IMR-90 (cell line): ENCODE data around the gene SLC6A2. TPM values are rescaled to one million over a fixed set of nuclear protein-coding genes. Genes with fewer than 3 reads are reported as not detected.

Source experiments
- ATAC-seq: fragments of 200-7000 bp; cut with Tn5 transposase; 2 replicates; pipeline ENCODE4 v1.9.1; 2020; ENCODE audit warnings: low read depth, mild to moderate bottlenecking, moderate library complexity
- BruUV-seq: library from RNA; stranded (reverse); fragments of 400-500 nt; replicated peaks from 2 replicates; lab custom pipeline; 2021; lab: Mats Ljungman, UMichigan
- CTCF ChIA-PET: fragments of 300-600 bp; formaldehyde crosslinking; extraction: SDS; loops from one replicate; lab custom pipeline; 2021; ENCODE audit warnings: antibody characterized with exemption; lab: Yijun Ruan, JAX
- POLR2A ChIA-PET: fragments of 300-600 bp; sonication (Branson Sonifier 250); formaldehyde crosslinking; loops from one replicate; lab custom pipeline; 2022; ENCODE audit warnings: antibody characterized with exemption; ENCODE audit not compliant: unreplicated experiment; lab: Charles Lee
- DNase-seq: peaks from one replicate; pipeline ENCODE4 v3.0.0; 2013
- H2AFZ ChIP-seq: replicated peaks from 2 replicates; pipeline ENCODE3; 2013; ENCODE audit warnings: low read length, mild to moderate bottlenecking; ENCODE audit not compliant: poor library complexity
- H2AK5ac ChIP-seq: 2 replicates; pipeline ENCODE4 v1.6.1; 2013; ENCODE audit warnings: low read depth, low read length, inconsistent platforms
- H2AK9ac ChIP-seq: replicated peaks from 2 replicates; pipeline ENCODE3; 2013; ENCODE audit warnings: mild to moderate bottlenecking, low read depth, low read length, moderate library complexity; ENCODE audit not compliant: poor library complexity
- H2BK120ac ChIP-seq: 2 replicates; pipeline ENCODE4 v1.6.1; 2013; ENCODE audit warnings: low read depth, low read length, inconsistent platforms
- H2BK15ac ChIP-seq: 3 replicates; pipeline ENCODE4 v1.6.1; 2013; ENCODE audit warnings: low read depth, low read length, inconsistent platforms
- H2BK20ac ChIP-seq: 2 replicates; pipeline ENCODE4 v1.6.1; 2013; ENCODE audit warnings: low read depth, mild to moderate bottlenecking, inconsistent platforms, low read length, moderate library complexity
- H2BK5ac ChIP-seq: 2 replicates; pipeline ENCODE4 v1.6.1; 2013; ENCODE audit warnings: mild to moderate bottlenecking, low read depth, low read length, inconsistent platforms; ENCODE audit not compliant: poor library complexity, severe bottlenecking
- H3K14ac ChIP-seq: replicated peaks from 2 replicates; pipeline ENCODE4 v1.6.1; 2013; ENCODE audit warnings: low read depth, low read length, inconsistent platforms
- H3K18ac ChIP-seq: 2 replicates; pipeline ENCODE4 v1.6.1; 2013; ENCODE audit warnings: low read depth, low read length, control low read depth
- H3K23ac ChIP-seq: 2 replicates; pipeline ENCODE4 v1.6.1; 2013; ENCODE audit warnings: low read depth, low read length, inconsistent platforms
- H3K27ac ChIP-seq: 2 replicates; pipeline ENCODE4 v1.5.1; 2013; ENCODE audit warnings: mild to moderate bottlenecking, control low read depth, low read length; ENCODE audit not compliant: insufficient read depth
- H3K27me3 ChIP-seq: 2 replicates; pipeline ENCODE4 v1.6.1; 2013; ENCODE audit warnings: low read length; ENCODE audit not compliant: control insufficient read depth, insufficient read depth
- H3K36me3 ChIP-seq: 2 replicates; pipeline ENCODE4 v1.6.1; 2013; ENCODE audit warnings: low read length, mixed read lengths; ENCODE audit not compliant: control insufficient read depth, insufficient read depth
- H3K4ac ChIP-seq: 2 replicates; pipeline ENCODE4 v1.6.1; 2013; ENCODE audit warnings: low read depth, low read length, inconsistent platforms
- H3K4me1 ChIP-seq: 2 replicates; pipeline ENCODE4 v1.6.1; 2013; ENCODE audit warnings: low read length, mixed read lengths; ENCODE audit not compliant: control insufficient read depth, insufficient read depth
- H3K4me2 ChIP-seq: 2 replicates; pipeline ENCODE4 v1.6.1; 2013; ENCODE audit warnings: low read depth, mild to moderate bottlenecking, control low read depth, low read length, moderate library complexity
- H3K4me3 ChIP-seq: 2 replicates; pipeline ENCODE4 v1.5.1; 2013; ENCODE audit warnings: low read depth, mild to moderate bottlenecking, control low read depth, low read length, moderate library complexity; ENCODE audit not compliant: insufficient read depth
- H3K56ac ChIP-seq: 2 replicates; pipeline ENCODE4 v1.6.1; 2013; ENCODE audit warnings: low read length, inconsistent platforms; ENCODE audit not compliant: insufficient read depth; ENCODE audit errors: extremely low read depth
- H3K79me1 ChIP-seq, 2 experiments: 2 replicates each; pipeline ENCODE4 v1.6.1; 2013; ENCODE audit warnings: low read length in 2 of 2, inconsistent platforms in 1 of 2, low read depth in 1 of 2
- H3K9ac ChIP-seq: 2 replicates; pipeline ENCODE4 v1.6.1; 2013; ENCODE audit warnings: low read depth, low read length, control low read depth
- H3K9me1 ChIP-seq: 2 replicates; pipeline ENCODE4 v1.6.1; 2013; ENCODE audit warnings: low read length, inconsistent platforms; ENCODE audit not compliant: insufficient read depth
- H3K9me3 ChIP-seq: 2 replicates; pipeline ENCODE4 v1.6.1; 2013; ENCODE audit warnings: low read length; ENCODE audit not compliant: control insufficient read depth, insufficient read depth
- H4K20me1 ChIP-seq: 2 replicates; pipeline ENCODE4 v1.6.1; 2013; ENCODE audit warnings: low read length, inconsistent platforms; ENCODE audit not compliant: insufficient read depth
- H4K5ac ChIP-seq: 2 replicates; pipeline ENCODE4 v1.6.1; 2013; ENCODE audit warnings: mild to moderate bottlenecking, low read depth, low read length, control low read depth
- H4K8ac ChIP-seq, 2 experiments: 2 replicates each; pipeline ENCODE4 v1.6.1; 2013; ENCODE audit warnings: low read depth in 2 of 2, low read length in 2 of 2, control low read depth in 1 of 2, inconsistent platforms in 1 of 2
- H4K91ac ChIP-seq: 2 replicates; pipeline ENCODE4 v1.6.1; 2013; ENCODE audit warnings: low read depth, low read length, inconsistent platforms; ENCODE audit not compliant: insufficient read depth
- MXI1 ChIP-seq: IDR thresholded peaks from 2 replicates; pipeline ENCODE4 v1.6.1; 2012; ENCODE audit warnings: low read depth, mild to moderate bottlenecking, low read length, moderate library complexity, borderline replicate concordance
- RAD21 ChIP-seq: IDR thresholded peaks from 2 replicates; pipeline ENCODE4 v1.6.1; 2012; ENCODE audit warnings: low read length, improper control_type of control experiment
- WGBS, 2 experiments: methylation state at CpG; one replicate each; pipeline versions ENCODE4 v1.1.5 to v1.1.7; 2013; ENCODE audit warnings: missing lambda C conversion rate in 2 of 2; ENCODE audit not compliant: insufficient read length in 1 of 2; ENCODE audit errors: extremely low coverage in 2 of 2; 5-methylcytosine and 5-hydroxymethylcytosine counted together
- dilution Hi-C: fragments of 300-500 bp; cut with HindIII; formaldehyde crosslinking; loops from one replicate; pipeline ENCODE4 v1.14.3; 2018; ENCODE audit warnings: low sequenced_read_pairs; ENCODE audit not compliant: unreplicated experiment
- in situ Hi-C: fragments of 300-500 bp; cut with MboI; formaldehyde crosslinking; loops from 3 replicates; pipeline ENCODE4 v1.14.3; 2019; ENCODE audit warnings: low sequenced_read_pairs, inconsistent platforms, mixed read lengths
- intact Hi-C: fragments of 100-400 bp; cut with micrococcal nuclease; formaldehyde crosslinking; loops from 2 replicates; pipeline ENCODE4 v1.10.0; 2022
- polyA plus RNA-seq, 3 experiments: library from polyadenylated mRNA; depleted of rRNA; stranded (reverse); fragments of >200 nt; gene quantifications; 2 replicates each; pipeline ENCODE4 v1.2.3, GENCODE V29; 2012; ENCODE audit warnings: low replicate concordance in 1 of 3
- total RNA-seq: library from RNA; depleted of rRNA; stranded (reverse); fragments of >200 nt; gene quantifications from 2 replicates; pipeline ENCODE4 v1.2.3, GENCODE V29; 2012
- TF ChIP-seq, protein P1 (sequence below): conservative IDR thresholded peaks from 2 replicates; pipeline ENCODE4 v1.5.1; 2012; ENCODE audit warnings: mild to moderate bottlenecking, low read depth, low read length, improper control_type of control experiment
- TF ChIP-seq, protein P2 (sequence below): fragments of 150-350 bp; IDR thresholded peaks from 2 replicates; pipeline ENCODE4 v1.6.1; 2016; ENCODE audit warnings: low read depth, mild to moderate bottlenecking, low read length, moderate library complexity, borderline replicate concordance

SLC6A2 gene
- total and polyA plus RNA-seq, 2 of the 4 experiments (the other 2 are of a cell fraction) = not detected

DNA sequence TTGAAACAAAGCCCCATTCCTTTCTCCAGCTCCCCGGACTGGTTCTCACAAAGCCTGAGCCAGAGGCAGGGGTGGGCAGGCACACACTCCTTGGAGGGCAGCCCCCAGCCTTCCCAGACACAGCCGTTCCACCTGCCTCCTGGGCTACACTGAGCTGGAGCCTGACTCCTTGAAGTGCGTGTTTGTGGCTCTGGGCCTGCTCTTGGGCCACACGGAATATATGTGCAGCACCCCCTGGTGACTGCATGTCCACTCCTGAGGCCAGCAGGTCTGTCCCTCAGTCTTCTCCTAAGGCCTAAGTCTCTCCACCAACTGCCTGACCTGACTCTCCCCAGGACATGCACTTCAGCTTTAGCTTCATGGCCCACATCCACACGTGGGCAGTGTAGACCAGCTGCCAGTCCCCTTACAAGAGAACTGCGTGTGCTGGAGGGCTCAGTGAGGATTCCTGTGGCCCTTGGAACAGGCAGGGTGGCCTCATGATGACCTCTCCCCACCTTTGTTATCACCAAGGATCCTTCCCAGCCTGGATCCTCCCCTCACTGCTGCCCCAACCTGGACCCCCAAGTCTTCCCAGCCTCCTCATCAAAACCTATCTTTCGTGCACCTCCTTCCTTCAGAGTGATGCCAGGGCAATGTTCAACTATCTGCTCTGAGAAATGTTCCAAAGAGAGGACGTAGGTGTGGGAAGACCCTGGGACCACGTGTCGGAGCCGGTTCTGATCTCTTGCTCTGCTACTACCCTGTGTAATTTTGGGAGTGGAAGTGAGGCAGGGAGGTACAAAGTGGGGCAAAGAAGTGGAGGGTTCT is 12.4 kb upstream of the SLC6A2 start:
- intact Hi-C loops = loop anchor here (2.0 kb wide), 1 partner anchor 179 kb away; no protein-coding TSS in a partner anchor
- BruUV-seq = no TSS peak

More for the DNA sequence above, 12.4 kb upstream of the SLC6A2 start:
- H3K9me1 ChIP-seq = peaks cover 3% of the 10 kb centered on the region; the same call in 1 of the 2 replicates
- H3K4me1 ChIP-seq = peaks cover 4% of the 10 kb centered on the region
- H2BK15ac ChIP-seq = no peak overlapping the region
- no peaks in the 10 kb centered on the region for H3K79me1 ChIP-seq
- ATAC-seq (peak; percentile 34; the same call in 1 of the 2 replicates), DNase-seq (peak; percentile 12)
- H3K27me3 ChIP-seq = peaks cover 65% of the 10 kb centered on the region
- no peak overlapping the region for H2AK5ac ChIP-seq
- in situ Hi-C loops (loop anchor here (10.0 kb wide), 1 partner anchor 179 kb away; no protein-coding TSS in a partner anchor), dilution Hi-C loops (no loop called here)
- H3K9ac ChIP-seq = no peak overlapping the region
- no peaks in the 10 kb centered on the region for H3K36me3 ChIP-seq
- ChIA-PET CTCF (interaction anchor here (0.9 kb wide), 1 partner anchor 179 kb away, joined by 4 read pairs; no protein-coding TSS in a partner anchor), POLR2A (no interaction called here)
- no peak overlapping the region for H3K27ac ChIP-seq
- no peaks in the 10 kb centered on the region for H3K9me3 ChIP-seq
- no peak overlapping the region for H2BK120ac ChIP-seq
- no peak overlapping the region for H4K5ac ChIP-seq
- H2AFZ ChIP-seq = no peak overlapping the region
- H3K14ac ChIP-seq = no peak overlapping the region
- no peak overlapping the region for H3K4ac ChIP-seq
- peaks cover 4% of the 10 kb centered on the region; the same call in 1 of the 2 replicates for H4K20me1 ChIP-seq
- H2BK5ac ChIP-seq = no peak overlapping the region
- no peak overlapping the region for H2BK20ac ChIP-seq
- H3K56ac ChIP-seq = no peak overlapping the region
- no peak overlapping the region for H3K4me2 ChIP-seq
- no peak overlapping the region for H2AK9ac ChIP-seq
- H3K18ac ChIP-seq = no peak overlapping the region
- TF ChIP-seq RAD21 (peak; percentile 24), MXI1 (no peak)
- TF ChIP-seq, protein P1, sequence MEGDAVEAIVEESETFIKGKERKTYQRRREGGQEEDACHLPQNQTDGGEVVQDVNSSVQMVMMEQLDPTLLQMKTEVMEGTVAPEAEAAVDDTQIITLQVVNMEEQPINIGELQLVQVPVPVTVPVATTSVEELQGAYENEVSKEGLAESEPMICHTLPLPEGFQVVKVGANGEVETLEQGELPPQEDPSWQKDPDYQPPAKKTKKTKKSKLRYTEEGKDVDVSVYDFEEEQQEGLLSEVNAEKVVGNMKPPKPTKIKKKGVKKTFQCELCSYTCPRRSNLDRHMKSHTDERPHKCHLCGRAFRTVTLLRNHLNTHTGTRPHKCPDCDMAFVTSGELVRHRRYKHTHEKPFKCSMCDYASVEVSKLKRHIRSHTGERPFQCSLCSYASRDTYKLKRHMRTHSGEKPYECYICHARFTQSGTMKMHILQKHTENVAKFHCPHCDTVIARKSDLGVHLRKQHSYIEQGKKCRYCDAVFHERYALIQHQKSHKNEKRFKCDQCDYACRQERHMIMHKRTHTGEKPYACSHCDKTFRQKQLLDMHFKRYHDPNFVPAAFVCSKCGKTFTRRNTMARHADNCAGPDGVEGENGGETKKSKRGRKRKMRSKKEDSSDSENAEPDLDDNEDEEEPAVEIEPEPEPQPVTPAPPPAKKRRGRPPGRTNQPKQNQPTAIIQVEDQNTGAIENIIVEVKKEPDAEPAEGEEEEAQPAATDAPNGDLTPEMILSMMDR = peak; percentile 20; the same call in 1 of the 2 replicates
- TF ChIP-seq, protein P2, sequence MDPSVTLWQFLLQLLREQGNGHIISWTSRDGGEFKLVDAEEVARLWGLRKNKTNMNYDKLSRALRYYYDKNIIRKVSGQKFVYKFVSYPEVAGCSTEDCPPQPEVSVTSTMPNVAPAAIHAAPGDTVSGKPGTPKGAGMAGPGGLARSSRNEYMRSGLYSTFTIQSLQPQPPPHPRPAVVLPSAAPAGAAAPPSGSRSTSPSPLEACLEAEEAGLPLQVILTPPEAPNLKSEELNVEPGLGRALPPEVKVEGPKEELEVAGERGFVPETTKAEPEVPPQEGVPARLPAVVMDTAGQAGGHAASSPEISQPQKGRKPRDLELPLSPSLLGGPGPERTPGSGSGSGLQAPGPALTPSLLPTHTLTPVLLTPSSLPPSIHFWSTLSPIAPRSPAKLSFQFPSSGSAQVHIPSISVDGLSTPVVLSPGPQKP = no peak
- H4K8ac ChIP-seq = no peak overlapping the region
- WGBS, 2 experiments = 40% methylated on average over 2 of the region's 11 CpGs; no CpG with 5 or more reads in 1 of the 2 experiments
- no peak overlapping the region for H3K4me3 ChIP-seq
- H3K23ac ChIP-seq = no peak overlapping the region
- H4K91ac ChIP-seq = no peak overlapping the region
